ENCODE data around the gene HPS4.
"Not testable (repeated sequence)": the region's sequence is repeated elsewhere in the genome, so short reads cannot be mapped to it uniquely, and the experiment has no call there.

Gene HPS4

GRCh38 chr22:26417406-26417805 is 66.2 kb downstream of the HPS4 start:
- H3K36me3 ChIP-seq (ENCODE audit: control insufficient read depth, insufficient read depth, low read length), result no peaks in the 10 kb centered on the region
- DNase-seq, result no peak
- no peaks in the 10 kb centered on the region for H3K4me1 ChIP-seq (ENCODE audit: control insufficient read depth, insufficient read depth, low read length, poor library complexity, severe bottlenecking)
- H3K9me3 ChIP-seq (ENCODE audit: control insufficient read depth, low read length), result no peaks in the 10 kb centered on the region
- H3K4me3 ChIP-seq (ENCODE audit: insufficient read depth, low read depth, low read length, poor library complexity, severe bottlenecking), result no peak overlapping the region
- H3K27me3 ChIP-seq (replicated peaks; ENCODE audit: control insufficient read depth, insufficient read depth, low read length, poor library complexity, severe bottlenecking), result no peaks in the 10 kb centered on the region
- no peak overlapping the region for H3K27ac ChIP-seq (ENCODE audit: insufficient read depth, low read length, poor library complexity, severe bottlenecking)

- H3K27me3 ChIP-seq (replicated peaks; ENCODE audit: control insufficient read depth, insufficient read depth, low read length, poor library complexity, severe bottlenecking), result no peaks in the 10 kb centered on the region
- H3K4me1 ChIP-seq (ENCODE audit: control insufficient read depth, insufficient read depth, low read length, poor library complexity, severe bottlenecking), result no peaks in the 10 kb centered on the region
- no peaks in the 10 kb centered on the region for H3K36me3 ChIP-seq (ENCODE audit: control insufficient read depth, insufficient read depth, low read length)
- H3K27ac ChIP-seq (ENCODE audit: insufficient read depth, low read length, poor library complexity, severe bottlenecking), result no peak overlapping the region
- H3K9me3 ChIP-seq (ENCODE audit: control insufficient read depth, low read length), result no peaks in the 10 kb centered on the region
- H3K4me3 ChIP-seq (ENCODE audit: insufficient read depth, low read depth, low read length, poor library complexity, severe bottlenecking), result no peak overlapping the region
- DNase-seq, result no peak
Measured at GRCh38 chr22:26416670-26417276, 66.8 kb downstream of the HPS4 start.

GRCh38 chr22:26416256-26416655 is 67.3 kb downstream of the HPS4 start:
- H3K4me3 ChIP-seq (ENCODE audit: insufficient read depth, low read depth, low read length, poor library complexity, severe bottlenecking), result no peak overlapping the region
- no peaks in the 10 kb centered on the region for H3K27me3 ChIP-seq (replicated peaks; ENCODE audit: control insufficient read depth, insufficient read depth, low read length, poor library complexity, severe bottlenecking)
- H3K36me3 ChIP-seq (ENCODE audit: control insufficient read depth, insufficient read depth, low read length), result no peaks in the 10 kb centered on the region
- H3K4me1 ChIP-seq (ENCODE audit: control insufficient read depth, insufficient read depth, low read length, poor library complexity, severe bottlenecking), result no peaks in the 10 kb centered on the region
- DNase-seq, result no peak
- H3K27ac ChIP-seq (ENCODE audit: insufficient read depth, low read length, poor library complexity, severe bottlenecking), result no peak overlapping the region
- no peaks in the 10 kb centered on the region for H3K9me3 ChIP-seq (ENCODE audit: control insufficient read depth, low read length)

GRCh38 chr22:26414347-26414746 is 69.2 kb downstream of the HPS4 start:
- Histone ChIP-seq H3K4me3 (ENCODE audit: insufficient read depth, low read depth, low read length, poor library complexity, severe bottlenecking) (no peak overlapping the region), H3K4me1 (ENCODE audit: control insufficient read depth, insufficient read depth, low read length, poor library complexity, severe bottlenecking) (no peaks in the 10 kb centered on the region), H3K9me3 (ENCODE audit: control insufficient read depth, low read length) (no peaks in the 10 kb centered on the region), H3K36me3 (ENCODE audit: control insufficient read depth, insufficient read depth, low read length) (no peaks in the 10 kb centered on the region), H3K27ac (ENCODE audit: insufficient read depth, low read length, poor library complexity, severe bottlenecking) (no peak overlapping the region), H3K27me3 (replicated peaks; ENCODE audit: control insufficient read depth, insufficient read depth, low read length, poor library complexity, severe bottlenecking) (no peaks in the 10 kb centered on the region)
- no peak for DNase-seq

GRCh38 chr22:26410386-26410785 is 73.2 kb downstream of the HPS4 start:
- Histone ChIP-seq H3K27me3 (replicated peaks; ENCODE audit: control insufficient read depth, insufficient read depth, low read length, poor library complexity, severe bottlenecking) (no peaks in the 10 kb centered on the region), H3K36me3 (ENCODE audit: control insufficient read depth, insufficient read depth, low read length) (no peaks in the 10 kb centered on the region), H3K4me3 (ENCODE audit: insufficient read depth, low read depth, low read length, poor library complexity, severe bottlenecking) (no peak overlapping the region), H3K4me1 (ENCODE audit: control insufficient read depth, insufficient read depth, low read length, poor library complexity, severe bottlenecking) (no peaks in the 10 kb centered on the region), H3K27ac (ENCODE audit: insufficient read depth, low read length, poor library complexity, severe bottlenecking) (no peak overlapping the region), H3K9me3 (ENCODE audit: control insufficient read depth, low read length) (no peaks in the 10 kb centered on the region)
- DNase-seq, result no peak

GRCh38 chr22:26409719-26410335 is 73.8 kb downstream of the HPS4 start:
- H3K4me3 ChIP-seq (ENCODE audit: insufficient read depth, low read depth, low read length, poor library complexity, severe bottlenecking), result no peak overlapping the region
- H3K27ac ChIP-seq (ENCODE audit: insufficient read depth, low read length, poor library complexity, severe bottlenecking), result no peak overlapping the region
- no peaks in the 10 kb centered on the region for H3K4me1 ChIP-seq (ENCODE audit: control insufficient read depth, insufficient read depth, low read length, poor library complexity, severe bottlenecking)
- H3K9me3 ChIP-seq (ENCODE audit: control insufficient read depth, low read length), result no peaks in the 10 kb centered on the region
- no peaks in the 10 kb centered on the region for H3K27me3 ChIP-seq (replicated peaks; ENCODE audit: control insufficient read depth, insufficient read depth, low read length, poor library complexity, severe bottlenecking)
- no peaks in the 10 kb centered on the region for H3K36me3 ChIP-seq (ENCODE audit: control insufficient read depth, insufficient read depth, low read length)
- DNase-seq, result no peak

GRCh38 chr22:26408562-26409220 is 74.9 kb downstream of the HPS4 start:
- DNase-seq; H3K27me3 ChIP-seq (replicated peaks; ENCODE audit: control insufficient read depth, insufficient read depth, low read length, poor library complexity, severe bottlenecking); H3K4me1 ChIP-seq (ENCODE audit: control insufficient read depth, insufficient read depth, low read length, poor library complexity, severe bottlenecking); H3K4me3 ChIP-seq (ENCODE audit: insufficient read depth, low read depth, low read length, poor library complexity, severe bottlenecking); H3K27ac ChIP-seq (ENCODE audit: insufficient read depth, low read length, poor library complexity, severe bottlenecking); H3K36me3 ChIP-seq (ENCODE audit: control insufficient read depth, insufficient read depth, low read length); H3K9me3 ChIP-seq (ENCODE audit: control insufficient read depth, low read length): not testable (repeated sequence)

GRCh38 chr22:26406118-26406517 is 77.5 kb downstream of the HPS4 start:
- no peak for DNase-seq
- no peak overlapping the region for H3K27ac ChIP-seq (ENCODE audit: insufficient read depth, low read length, poor library complexity, severe bottlenecking)
- H3K4me3 ChIP-seq (ENCODE audit: insufficient read depth, low read depth, low read length, poor library complexity, severe bottlenecking), result no peak overlapping the region
- H3K27me3 ChIP-seq (replicated peaks; ENCODE audit: control insufficient read depth, insufficient read depth, low read length, poor library complexity, severe bottlenecking), result no peaks in the 10 kb centered on the region
- no peaks in the 10 kb centered on the region for H3K36me3 ChIP-seq (ENCODE audit: control insufficient read depth, insufficient read depth, low read length)
- no peaks in the 10 kb centered on the region for H3K9me3 ChIP-seq (ENCODE audit: control insufficient read depth, low read length)
- H3K4me1 ChIP-seq (ENCODE audit: control insufficient read depth, insufficient read depth, low read length, poor library complexity, severe bottlenecking), result no peaks in the 10 kb centered on the region

GRCh38 chr22:26404851-26405421 is 78.6 kb downstream of the HPS4 start:
- DNase-seq, result no peak
- Histone ChIP-seq H3K4me3 (ENCODE audit: insufficient read depth, low read depth, low read length, poor library complexity, severe bottlenecking) (no peak overlapping the region), H3K27ac (ENCODE audit: insufficient read depth, low read length, poor library complexity, severe bottlenecking) (no peak overlapping the region)

GRCh38 chr22:26401726-26402125 is 81.9 kb downstream of the HPS4 start:
- no peaks in the 10 kb centered on the region for H3K9me3 ChIP-seq (ENCODE audit: control insufficient read depth, low read length)
- H3K4me3 ChIP-seq (ENCODE audit: insufficient read depth, low read depth, low read length, poor library complexity, severe bottlenecking), result no peak overlapping the region
- no peaks in the 10 kb centered on the region for H3K36me3 ChIP-seq (ENCODE audit: control insufficient read depth, insufficient read depth, low read length)
- no peaks in the 10 kb centered on the region for H3K27me3 ChIP-seq (replicated peaks; ENCODE audit: control insufficient read depth, insufficient read depth, low read length, poor library complexity, severe bottlenecking)
- DNase-seq, result no peak
- no peak overlapping the region for H3K27ac ChIP-seq (ENCODE audit: insufficient read depth, low read length, poor library complexity, severe bottlenecking)
- no peaks in the 10 kb centered on the region for H3K4me1 ChIP-seq (ENCODE audit: control insufficient read depth, insufficient read depth, low read length, poor library complexity, severe bottlenecking)

More at GRCh38 chr22:26404851-26405421, 78.6 kb downstream of the HPS4 start:
- no peaks in the 10 kb centered on the region for H3K9me3 ChIP-seq (ENCODE audit: control insufficient read depth, low read length)
- no peaks in the 10 kb centered on the region for H3K4me1 ChIP-seq (ENCODE audit: control insufficient read depth, insufficient read depth, low read length, poor library complexity, severe bottlenecking)
- H3K27me3 ChIP-seq (replicated peaks; ENCODE audit: control insufficient read depth, insufficient read depth, low read length, poor library complexity, severe bottlenecking), result no peaks in the 10 kb centered on the region
- H3K36me3 ChIP-seq (ENCODE audit: control insufficient read depth, insufficient read depth, low read length), result no peaks in the 10 kb centered on the region

Data from effector memory CD4-positive, alpha-beta T cell (primary cell).